Body of pancreas (tissue), 4 donors: Measurements from ENCODE around the gene TP53TG3E.
"Not testable (repeated sequence)": the region's sequence is repeated elsewhere in the genome, so short reads cannot be mapped to it uniquely, and the experiment has no call there.

Experiments
- CTCF ChIP-seq, 7 experiments: fragments of 450-650 bp in 4 of 7; fragments of 200-600 bp in 3 of 7; sonication (generic) in 3 of 7; IDR thresholded peaks; one replicate each; pipeline ENCODE4 v1.5.1; 2016 to 2019; ENCODE audit warnings: antibody characterized with exemption in 7 of 7
- POLR2A ChIP-seq, 3 donors: fragments of 450-650 bp; IDR thresholded peaks; one replicate each; pipeline ENCODE4 v1.6.1; 2016; ENCODE audit warnings: antibody characterized with exemption in 3 of 3, mild to moderate bottlenecking in 2 of 3

- TF ChIP-seq CTCF, POLR2A (IDR thresholded peaks at IDR 0.05): not testable (repeated sequence)
These were observed 33.8 kb downstream of the TP53TG3E start for GRCh38 chr16:33337627-33338542.
